Measurements from ENCODE around the gene PPP1R3F.
"Not testable (repeated sequence)": the region's sequence is repeated elsewhere in the genome, so short reads cannot be mapped to it uniquely, and the experiment has no call there.

Gene PPP1R3F

GRCh38 chrX:49323735-49324134 is 54.1 kb downstream of the PPP1R3F start:
- DNase-seq: not testable (repeated sequence)

GRCh38 chrX:49330421-49330820 is 60.8 kb downstream of the PPP1R3F start:
- DNase-seq: not testable (repeated sequence)

- not testable (repeated sequence) for DNase-seq
Measured at GRCh38 chrX:49331282-49331681, 61.7 kb downstream of the PPP1R3F start, which contains the start of gene GAGE13. Gene GAGE13 (plus strand): TSS chrX:49331582. CDS start chrX:49332738, 1,156 bp downstream.

GRCh38 chrX:49331841-49332240 is 62.2 kb downstream of the PPP1R3F start:
- DNase-seq: not testable (repeated sequence)

All from CD4-positive, alpha-beta T cell treated with Interleukin-15 for 1 hour (primary cell).